Spleen (tissue), 7 donors: Measurements from ENCODE around the gene CRTC3.
"Not testable (repeated sequence)": the region's sequence is repeated elsewhere in the genome, so short reads cannot be mapped to it uniquely, and the experiment has no call there.

ENCODE experiments used
- CTCF ChIP-seq, 11 experiments: fragments of 200-600 bp in 7 of 11; fragments of 450-650 bp in 4 of 11; sonication (generic) in 4 of 11; IDR thresholded peaks in 8 of 11; conservative IDR thresholded peaks in 3 of 11; 1 replicate in 7 of 11; 2 replicates in 4 of 11; pipeline versions ENCODE4 v1.4.0 to v1.8.0; 2016 to 2021; ENCODE audit warnings: antibody characterized with exemption in 11 of 11, inconsistent platforms in 4 of 11, mild to moderate bottlenecking in 1 of 11
- POLR2AphosphoS5 ChIP-seq, 3 donors: sonication (generic); formaldehyde crosslinking; IDR thresholded peaks; one replicate each; pipeline ENCODE4 v1.5.1; 2017; ENCODE audit warnings: antibody characterized with exemption in 3 of 3
- donor health status: DM: no; HTN: no; CAD: no; lungs with moderate emphysema.
- donor health status: DM: no; HTN: no; CAD: no.
- donor health status: DM: no; HTN: no; CAD: no.

GRCh38 chr15:90513893-90514292 is 15.8 kb upstream of the CRTC3 start:
- TF ChIP-seq CTCF (IDR thresholded peaks at IDR 0.05 in 8 of 11, conservative IDR thresholded peaks at IDR 0.05 in 3 of 11); POLR2AphosphoS5 (IDR thresholded peaks at IDR 0.05): not testable (repeated sequence)
